HepG2 (cell line): ENCODE results near the gene CHTF18. TPM values are rescaled to one million over a fixed set of nuclear protein-coding genes. Genes with fewer than 3 reads are reported as not detected.

Source experiments
- ATRX ChIP-seq: sonication (generic); formaldehyde crosslinking; IDR thresholded peaks from 2 replicates; pipeline ENCODE4 v1.4.0; 2020; ENCODE audit warnings: missing genetic modification reagents, borderline replicate concordance
- ELF3 ChIP-seq: IDR thresholded peaks from 2 replicates; pipeline ENCODE4 v1.6.1; 2016; ENCODE audit warnings: missing genetic modification reagents, missing compliant biosample characterization
- ETV5 ChIP-seq: IDR thresholded peaks from 2 replicates; pipeline ENCODE4 v1.6.1; 2018; ENCODE audit warnings: missing biosample characterization, missing genetic modification reagents, inconsistent platforms, borderline replicate concordance
- FOXC1 ChIP-seq: sonication (generic); formaldehyde crosslinking; IDR thresholded peaks from 2 replicates; pipeline ENCODE4 v1.8.0; 2022; ENCODE audit warnings: mild to moderate bottlenecking, missing genetic modification reagents, borderline replicate concordance
- KLF9 ChIP-seq: IDR thresholded peaks from 2 replicates; pipeline ENCODE4 v1.6.1; 2016; ENCODE audit warnings: low read depth
- MAFG ChIP-seq: sonication (generic); formaldehyde crosslinking; IDR thresholded peaks from 2 replicates; pipeline ENCODE4 v1.5.1; 2020; ENCODE audit warnings: mild to moderate bottlenecking, missing genetic modification reagents
- NR2F6 ChIP-seq, 2 experiments: IDR thresholded peaks; 2 replicates each; pipeline ENCODE4 v1.6.1; 2016; ENCODE audit warnings: antibody characterized with exemption in 1 of 2, mild to moderate bottlenecking in 1 of 2
- RBAK ChIP-seq: sonication (generic); formaldehyde crosslinking; IDR thresholded peaks from 2 replicates; pipeline ENCODE4 v1.5.1; 2020; ENCODE audit warnings: mild to moderate bottlenecking, missing genetic modification reagents
- SALL2 ChIP-seq: sonication (generic); formaldehyde crosslinking; IDR thresholded peaks from 2 replicates; pipeline ENCODE4 v1.8.1; 2023; ENCODE audit warnings: mild to moderate bottlenecking, missing genetic modification reagents, inconsistent platforms
- SP140L ChIP-seq: sonication (generic); formaldehyde crosslinking; IDR thresholded peaks from 2 replicates; pipeline ENCODE4 v1.4.0; 2020; ENCODE audit warnings: missing genetic modification reagents, borderline replicate concordance
- U2AF2 ChIP-seq: fragments of 200-400 bp; formaldehyde crosslinking; IDR thresholded peaks from 2 replicates; pipeline ENCODE4 v1.6.1; 2017; ENCODE audit warnings: low read depth, mild to moderate bottlenecking, low read length
- ZBTB3 ChIP-seq: sonication (generic); formaldehyde crosslinking; IDR thresholded peaks from 2 replicates; pipeline ENCODE4 v1.4.0; 2020; ENCODE audit warnings: low read depth, mild to moderate bottlenecking, moderate library complexity, missing genetic modification reagents, borderline replicate concordance
- ZFY ChIP-seq: sonication (generic); formaldehyde crosslinking; IDR thresholded peaks from 2 replicates; pipeline ENCODE4 v1.4.0; 2020; ENCODE audit warnings: missing genetic modification reagents
- ZNF30 ChIP-seq: sonication (generic); formaldehyde crosslinking; IDR thresholded peaks from 2 replicates; pipeline ENCODE4 v1.5.0; 2020; ENCODE audit warnings: mild to moderate bottlenecking, missing genetic modification reagents
- ZNF34 ChIP-seq: sonication (generic); formaldehyde crosslinking; IDR thresholded peaks from 2 replicates; pipeline ENCODE4 v1.4.0; 2020; ENCODE audit warnings: mild to moderate bottlenecking, missing genetic modification reagents, borderline replicate concordance
- ZNF367 ChIP-seq: sonication (generic); formaldehyde crosslinking; IDR thresholded peaks from 2 replicates; pipeline ENCODE4 v1.4.0; 2020; ENCODE audit warnings: missing genetic modification reagents, borderline replicate concordance
- polyA plus RNA-seq, 8 experiments: library from polyadenylated mRNA; depleted of rRNA in 3 of 8; stranded (reverse) in 7 of 8; unstranded in 1 of 8; fragments of >200 nt; fragmentation: Illumina TruSeq in 4 of 8; extraction: Trizol in 4 of 8; gene quantifications; 2 replicates each; pipeline versions ENCODE4 v1.2.1 to v1.2.3, GENCODE V29; 2011 to 2016; ENCODE audit warnings: low read depth in 4 of 8, missing spikeins in 1 of 8, mixed read lengths in 1 of 8; ENCODE audit not compliant: insufficient read depth in 1 of 8
- total RNA-seq, 5 experiments: library from RNA; depleted of rRNA; stranded (reverse); fragments of >200 nt; fragmentation: Illumina TruSeq; extraction: Trizol; gene quantifications; 2 replicates each; pipeline ENCODE4 v1.2.3, GENCODE V29; 2016; ENCODE audit warnings: low read depth in 1 of 5
- TF ChIP-seq, protein P1 (sequence below): sonication (generic); formaldehyde crosslinking; IDR thresholded peaks from 2 replicates; pipeline ENCODE4 v1.4.0; 2020; ENCODE audit warnings: low read depth, mild to moderate bottlenecking, missing genetic modification reagents
- TF ChIP-seq, protein P2 (sequence below): fragments of 450-650 bp; IDR thresholded peaks from 2 replicates; pipeline ENCODE4 v1.6.1; 2016
- TF ChIP-seq, protein P3 (sequence below): sonication (generic); formaldehyde crosslinking; IDR thresholded peaks from 2 replicates; pipeline ENCODE4 v1.5.1; 2020; ENCODE audit warnings: missing genetic modification reagents, mild to moderate bottlenecking, borderline replicate concordance
- TF ChIP-seq, protein P4 (sequence below): sonication (generic); formaldehyde crosslinking; IDR thresholded peaks from 2 replicates; pipeline ENCODE4 v1.4.0; 2020; ENCODE audit warnings: missing genetic modification reagents, mild to moderate bottlenecking, borderline replicate concordance
- TF ChIP-seq, protein P5 (sequence below): IDR thresholded peaks from 2 replicates; pipeline ENCODE4 v1.6.1; 2016; ENCODE audit warnings: missing genetic modification reagents, missing compliant biosample characterization

CHTF18 gene
- total and polyA plus RNA-seq, 2 of the 13 experiments (the other 11 are each of a cell fraction or from before 2014, with no cell fraction given) = 8.6 to 22.9 TPM

DNA sequence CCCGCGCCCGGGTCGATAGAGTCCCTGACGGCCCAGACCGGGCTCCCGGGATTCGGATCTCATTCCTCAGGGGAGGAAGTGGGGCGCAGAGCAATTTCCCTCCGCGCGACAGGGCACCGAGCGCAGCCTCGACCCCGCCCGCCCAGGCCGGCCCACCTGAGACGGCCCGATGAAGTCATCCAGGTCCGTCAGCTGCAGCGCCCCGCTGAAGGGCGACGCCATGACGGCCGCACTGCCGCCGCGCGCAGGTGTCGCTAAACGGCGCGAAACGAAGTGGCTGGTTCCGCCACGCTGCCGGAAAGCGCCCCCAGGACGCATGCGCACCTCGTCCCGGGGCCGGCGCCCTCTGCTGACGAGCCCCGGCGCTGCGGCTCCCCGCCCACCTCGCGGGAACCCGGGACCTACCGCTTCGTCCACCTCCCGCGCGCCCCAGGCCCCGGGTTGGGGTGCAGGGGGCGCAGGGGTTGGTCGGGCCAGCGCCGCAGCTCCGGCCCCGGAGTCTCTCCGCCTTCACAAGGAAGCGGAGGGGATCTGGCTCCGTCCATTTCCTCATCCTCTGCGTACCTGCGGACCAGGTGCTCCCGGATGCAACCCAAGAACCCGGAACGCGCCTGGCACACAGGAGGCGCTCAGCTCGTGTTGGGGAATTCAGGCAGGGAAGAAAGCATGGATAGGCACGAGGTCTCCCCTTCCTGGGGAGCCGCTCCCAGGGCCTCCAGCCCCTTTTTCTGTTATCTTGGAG lies 47.5 kb upstream of the CHTF18 start, which contains the start of gene CIAO3 (continued):
- TF ChIP-seq KLF9 (CRISPR knock-in tag) (no peak), SP140L (CRISPR knock-in tag) (no peak), ETV5 (peak; percentile 44), ZFY (CRISPR knock-in tag) (peak; percentile 94), NR2F6 (IDR thresholded peaks at IDR 0.05) (no peak), NR2F6 (CRISPR knock-in tag; IDR thresholded peaks at IDR 0.05) (peak; percentile 58; the same call in 1 of the 2 replicates), MAFG (CRISPR knock-in tag) (no peak), U2AF2 (no peak), ZNF367 (CRISPR knock-in tag) (no peak), SALL2 (CRISPR knock-in tag) (no peak; the same call in 1 of the 2 replicates), ZNF30 (CRISPR knock-in tag) (no peak), ZNF34 (CRISPR knock-in tag) (peak; percentile 76; the same call in 1 of the 2 replicates), ELF3 (CRISPR knock-in tag) (peak; percentile 46), FOXC1 (no peak; the same call in 1 of the 2 replicates), ZBTB3 (CRISPR knock-in tag) (peak; percentile 55; the same call in 1 of the 2 replicates), ATRX (CRISPR knock-in tag) (no peak), RBAK (no peak)
- TF ChIP-seq, protein P1, sequence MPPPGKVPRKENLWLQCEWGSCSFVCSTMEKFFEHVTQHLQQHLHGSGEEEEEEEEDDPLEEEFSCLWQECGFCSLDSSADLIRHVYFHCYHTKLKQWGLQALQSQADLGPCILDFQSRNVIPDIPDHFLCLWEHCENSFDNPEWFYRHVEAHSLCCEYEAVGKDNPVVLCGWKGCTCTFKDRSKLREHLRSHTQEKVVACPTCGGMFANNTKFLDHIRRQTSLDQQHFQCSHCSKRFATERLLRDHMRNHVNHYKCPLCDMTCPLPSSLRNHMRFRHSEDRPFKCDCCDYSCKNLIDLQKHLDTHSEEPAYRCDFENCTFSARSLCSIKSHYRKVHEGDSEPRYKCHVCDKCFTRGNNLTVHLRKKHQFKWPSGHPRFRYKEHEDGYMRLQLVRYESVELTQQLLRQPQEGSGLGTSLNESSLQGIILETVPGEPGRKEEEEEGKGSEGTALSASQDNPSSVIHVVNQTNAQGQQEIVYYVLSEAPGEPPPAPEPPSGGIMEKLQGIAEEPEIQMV = no peak
- TF ChIP-seq, protein P2, sequence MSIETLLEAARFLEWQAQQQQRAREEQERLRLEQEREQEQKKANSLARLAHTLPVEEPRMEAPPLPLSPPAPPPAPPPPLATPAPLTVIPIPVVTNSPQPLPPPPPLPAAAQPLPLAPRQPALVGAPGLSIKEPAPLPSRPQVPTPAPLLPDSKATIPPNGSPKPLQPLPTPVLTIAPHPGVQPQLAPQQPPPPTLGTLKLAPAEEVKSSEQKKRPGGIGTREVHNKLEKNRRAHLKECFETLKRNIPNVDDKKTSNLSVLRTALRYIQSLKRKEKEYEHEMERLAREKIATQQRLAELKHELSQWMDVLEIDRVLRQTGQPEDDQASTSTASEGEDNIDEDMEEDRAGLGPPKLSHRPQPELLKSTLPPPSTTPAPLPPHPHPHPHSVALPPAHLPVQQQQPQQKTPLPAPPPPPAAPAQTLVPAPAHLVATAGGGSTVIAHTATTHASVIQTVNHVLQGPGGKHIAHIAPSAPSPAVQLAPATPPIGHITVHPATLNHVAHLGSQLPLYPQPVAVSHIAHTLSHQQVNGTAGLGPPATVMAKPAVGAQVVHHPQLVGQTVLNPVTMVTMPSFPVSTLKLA = peak; percentile 10; the same call in 1 of the 2 replicates
- TF ChIP-seq, protein P3, sequence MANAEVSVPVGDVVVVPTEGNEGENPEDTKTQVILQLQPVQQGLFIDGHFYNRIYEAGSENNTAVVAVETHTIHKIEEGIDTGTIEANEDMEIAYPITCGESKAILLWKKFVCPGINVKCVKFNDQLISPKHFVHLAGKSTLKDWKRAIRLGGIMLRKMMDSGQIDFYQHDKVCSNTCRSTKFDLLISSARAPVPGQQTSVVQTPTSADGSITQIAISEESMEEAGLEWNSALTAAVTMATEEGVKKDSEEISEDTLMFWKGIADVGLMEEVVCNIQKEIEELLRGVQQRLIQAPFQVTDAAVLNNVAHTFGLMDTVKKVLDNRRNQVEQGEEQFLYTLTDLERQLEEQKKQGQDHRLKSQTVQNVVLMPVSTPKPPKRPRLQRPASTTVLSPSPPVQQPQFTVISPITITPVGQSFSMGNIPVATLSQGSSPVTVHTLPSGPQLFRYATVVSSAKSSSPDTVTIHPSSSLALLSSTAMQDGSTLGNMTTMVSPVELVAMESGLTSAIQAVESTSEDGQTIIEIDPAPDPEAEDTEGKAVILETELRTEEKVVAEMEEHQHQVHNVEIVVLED (CRISPR knock-in tag) = peak; percentile 95
- TF ChIP-seq, protein P4, sequence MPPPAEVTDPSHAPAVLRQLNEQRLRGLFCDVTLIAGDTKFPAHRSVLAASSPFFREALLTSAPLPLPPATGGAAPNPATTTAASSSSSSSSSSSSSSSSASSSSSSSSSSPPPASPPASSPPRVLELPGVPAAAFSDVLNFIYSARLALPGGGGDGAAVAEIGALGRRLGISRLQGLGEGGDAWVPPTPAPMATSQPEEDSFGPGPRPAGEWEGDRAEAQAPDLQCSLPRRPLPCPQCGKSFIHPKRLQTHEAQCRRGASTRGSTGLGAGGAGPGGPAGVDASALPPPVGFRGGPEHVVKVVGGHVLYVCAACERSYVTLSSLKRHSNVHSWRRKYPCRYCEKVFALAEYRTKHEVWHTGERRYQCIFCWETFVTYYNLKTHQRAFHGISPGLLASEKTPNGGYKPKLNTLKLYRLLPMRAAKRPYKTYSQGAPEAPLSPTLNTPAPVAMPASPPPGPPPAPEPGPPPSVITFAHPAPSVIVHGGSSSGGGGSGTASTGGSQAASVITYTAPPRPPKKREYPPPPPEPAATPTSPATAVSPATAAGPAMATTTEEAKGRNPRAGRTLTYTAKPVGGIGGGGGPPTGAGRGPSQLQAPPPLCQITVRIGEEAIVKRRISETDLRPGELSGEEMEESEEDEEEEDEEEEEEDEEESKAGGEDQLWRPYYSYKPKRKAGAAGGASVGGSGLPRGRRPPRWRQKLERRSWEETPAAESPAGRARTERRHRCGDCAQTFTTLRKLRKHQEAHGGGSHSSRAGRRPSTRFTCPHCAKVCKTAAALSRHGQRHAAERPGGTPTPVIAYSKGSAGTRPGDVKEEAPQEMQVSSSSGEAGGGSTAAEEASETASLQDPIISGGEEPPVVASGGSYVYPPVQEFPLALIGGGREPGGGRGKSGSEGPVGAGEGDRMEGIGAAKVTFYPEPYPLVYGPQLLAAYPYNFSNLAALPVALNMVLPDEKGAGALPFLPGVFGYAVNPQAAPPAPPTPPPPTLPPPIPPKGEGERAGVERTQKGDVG (CRISPR knock-in tag) = no peak
- TF ChIP-seq, protein P5, sequence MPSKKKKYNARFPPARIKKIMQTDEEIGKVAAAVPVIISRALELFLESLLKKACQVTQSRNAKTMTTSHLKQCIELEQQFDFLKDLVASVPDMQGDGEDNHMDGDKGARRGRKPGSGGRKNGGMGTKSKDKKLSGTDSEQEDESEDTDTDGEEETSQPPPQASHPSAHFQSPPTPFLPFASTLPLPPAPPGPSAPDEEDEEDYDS (CRISPR knock-in tag) = peak; percentile 66
